ENCODE data around the gene LYSMD4.

The LYSMD4 gene

GRCh38 chr15:99718421-99718820, 14.8 kb downstream of the LYSMD4 start:
- no peak for TF ChIP-seq CTCF (IDR thresholded peaks at IDR 0.05)
- intact Hi-C loops (cut with DNase I; ENCODE audit: low total_unique reads), result no loop called here
- Histone ChIP-seq H3K4me3 (no peak overlapping the region), H3K4me1 (peaks cover 0 to 26% (median 18%) of the 10 kb centered on the region in 4 donors), H3K36me3 (peaks cover 6 to 13% (median 11%) of the 10 kb centered on the region in 3 donors), H3K27ac (no peak overlapping the region), H3K9me3 (no peaks in the 10 kb centered on the region), H3K27me3 (no peaks in the 10 kb centered on the region)
- no peak for DNase-seq

GRCh38 chr15:99717161-99718009, 15.9 kb downstream of the LYSMD4 start:
- intact Hi-C loops (cut with DNase I; ENCODE audit: low total_unique reads), result no loop called here

GRCh38 chr15:99716540-99717095, 16.6 kb downstream of the LYSMD4 start:
- Histone ChIP-seq H3K36me3 (peaks cover 18 to 28% (median 27%) of the 10 kb centered on the region in 3 donors), H3K4me3 (no peak overlapping the region), H3K9me3 (no peaks in the 10 kb centered on the region), H3K27ac (peak overlapping the region; percentile 30 to 69), H3K4me1 (peaks cover 0 to 34% (median 22%) of the 10 kb centered on the region in 4 donors), H3K27me3 (no peaks in the 10 kb centered on the region)
- TF ChIP-seq CTCF (IDR thresholded peaks at IDR 0.05), result no peak
- intact Hi-C loops (cut with DNase I; ENCODE audit: low total_unique reads), result no loop called here
- no peak for DNase-seq

More at GRCh38 chr15:99717161-99718009, 15.9 kb downstream of the LYSMD4 start:
- H3K36me3 ChIP-seq, result peaks cover 15 to 22% (median 20%) of the 10 kb centered on the region in 3 donors
- TF ChIP-seq CTCF (IDR thresholded peaks at IDR 0.05), result no peak
- no peak for DNase-seq
- H3K27me3 ChIP-seq, result no peaks in the 10 kb centered on the region
- H3K4me3 ChIP-seq, result peak overlapping the region in 1 of 2 donors; percentile 15
- peaks cover 0 to 27% (median 19%) of the 10 kb centered on the region in 4 donors for H3K4me1 ChIP-seq
- peak overlapping the region; percentile 30 to 69 for H3K27ac ChIP-seq
- no peaks in the 10 kb centered on the region for H3K9me3 ChIP-seq

GRCh38 chr15:99712415-99712814, 20.8 kb downstream of the LYSMD4 start:
- intact Hi-C loops (cut with DNase I; ENCODE audit: low total_unique reads), result loop anchor here (5.0 kb wide), 1 partner anchor 435 kb away; no protein-coding TSS in a partner anchor
- DNase-seq, result no peak
- Histone ChIP-seq H3K27ac (peak overlapping the region; percentile 8 to 29), H3K27me3 (no peaks in the 10 kb centered on the region), H3K4me1 (peaks cover 0 to 50% (median 35%) of the 10 kb centered on the region in 4 donors), H3K4me3 (no peak overlapping the region), H3K36me3 (peaks cover 26 to 40% (median 29%) of the 10 kb centered on the region in 3 donors), H3K9me3 (no peaks in the 10 kb centered on the region)
- TF ChIP-seq CTCF (IDR thresholded peaks at IDR 0.05), result no peak

GRCh38 chr15:99711625-99712024, 21.6 kb downstream of the LYSMD4 start:
- H3K4me1 ChIP-seq, result peaks cover 0 to 50% (median 32%) of the 10 kb centered on the region in 4 donors
- peaks cover 26 to 40% (median 29%) of the 10 kb centered on the region in 3 donors for H3K36me3 ChIP-seq
- no peaks in the 10 kb centered on the region for H3K9me3 ChIP-seq
- no peak overlapping the region for H3K4me3 ChIP-seq
- H3K27me3 ChIP-seq, result no peaks in the 10 kb centered on the region
- H3K27ac ChIP-seq, result peak overlapping the region; percentile 8 to 29
- no peak for TF ChIP-seq CTCF (IDR thresholded peaks at IDR 0.05)
- DNase-seq, result no peak
- intact Hi-C loops (cut with DNase I; ENCODE audit: low total_unique reads), result loop anchor here (5.0 kb wide), 1 partner anchor 434 kb away; no protein-coding TSS in a partner anchor

All from tibial artery (tissue), 4 donors.